ENCODE measurements around the gene UFM1. TPM values are rescaled to one million over a fixed set of nuclear protein-coding genes. Genes with fewer than 3 reads are reported as not detected.
"Not testable (repeated sequence)": the region's sequence is repeated elsewhere in the genome, so short reads cannot be mapped to it uniquely, and the experiment has no call there.

The UFM1 gene
- 31.6 and 63.7 TPM in 2 replicates for polyA plus RNA-seq (2011; rRNA removed)
- polyA minus RNA-seq (2011; rRNA and poly(A)+ RNA removed), result 32.5 and 38.5 TPM in 2 replicates

DNA sequence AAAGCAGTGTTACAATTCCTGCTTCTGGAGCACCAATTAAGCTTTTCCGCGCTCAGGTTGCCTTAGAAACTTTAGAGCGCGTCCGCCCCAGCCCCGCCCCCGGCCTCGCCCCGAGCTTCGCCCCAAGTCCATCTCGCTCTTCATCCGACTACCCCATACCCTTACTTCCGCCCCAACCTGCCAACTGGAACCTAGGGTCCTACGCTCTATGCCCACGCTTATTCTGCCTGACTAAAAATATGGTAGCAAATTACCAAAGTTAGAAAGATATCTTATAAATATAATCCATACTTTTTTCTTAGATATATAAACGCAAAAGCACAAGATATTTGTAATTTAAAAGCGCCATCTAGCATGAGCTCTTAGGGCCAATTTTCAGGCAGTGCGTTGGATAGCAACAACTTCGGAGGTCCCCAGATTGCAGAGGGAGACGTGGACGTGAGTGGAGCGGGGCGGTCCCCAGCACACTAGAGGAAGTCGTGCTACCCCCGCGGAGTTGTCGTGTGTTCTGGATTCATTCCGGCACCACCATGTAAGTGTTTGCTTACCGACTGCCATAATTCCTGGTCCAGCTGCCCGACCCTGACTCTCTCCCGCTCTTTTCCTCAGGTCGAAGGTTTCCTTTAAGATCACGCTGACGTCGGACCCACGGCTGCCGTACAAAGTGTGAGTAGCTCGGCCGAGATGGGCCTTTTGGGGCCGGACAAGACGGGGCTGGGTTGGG, at the start of gene UFM1:
UFM1 (plus strand) TSS at position 462 of the 724 bp plus-strand sequence; CDS start at position 531, 69 bp downstream.
- H3K27me3 ChIP-seq (ENCODE audit: control insufficient read depth, insufficient read depth, low read length), result no peaks in the 10 kb centered on the region
- H3K36me3 ChIP-seq (ENCODE audit: control insufficient read depth, insufficient read depth, low read length), result no peaks in the 10 kb centered on the region; the same call in none of the 2 replicates
- DNase-seq (ENCODE audit: low read depth), result peak; percentile 66
- no peak for TF ChIP-seq CTCF (IDR thresholded peaks at IDR 0.05; ENCODE audit: insufficient read depth, low read depth, low read length)
- H3K4me3 ChIP-seq (ENCODE audit: low read depth, low read length), result peak within 1 kb of the TSS; percentile 93
- POLR2A ChIA-PET, result interaction anchor here (0.5 to 0.8 kb wide), 3 partner anchors 23 to 49 kb away, joined by 3 to 4 read pairs (median 3); no protein-coding TSS in a partner anchor
- CTCF ChIA-PET, result interaction anchor here (0.7 to 1.2 kb wide), 4 partner anchors 13 to 480 kb away, joined by 3 to 5 read pairs (median 3); partner anchors contain the start of gene TRPC4

GRCh38 chr13:38301236-38301635, 48.4 kb upstream of the UFM1 start:
- no peaks in the 10 kb centered on the region for H3K36me3 ChIP-seq (ENCODE audit: control insufficient read depth, insufficient read depth, low read length)
- DNase-seq (ENCODE audit: low read depth), result no peak
- ChIA-PET CTCF (no interaction called here), POLR2A (no interaction called here)
- TF ChIP-seq CTCF (IDR thresholded peaks at IDR 0.05; ENCODE audit: insufficient read depth, low read depth, low read length), result no peak
- H3K4me3 ChIP-seq (ENCODE audit: low read depth, low read length), result no peak overlapping the region
- no peaks in the 10 kb centered on the region for H3K27me3 ChIP-seq (ENCODE audit: control insufficient read depth, insufficient read depth, low read length)

DNA sequence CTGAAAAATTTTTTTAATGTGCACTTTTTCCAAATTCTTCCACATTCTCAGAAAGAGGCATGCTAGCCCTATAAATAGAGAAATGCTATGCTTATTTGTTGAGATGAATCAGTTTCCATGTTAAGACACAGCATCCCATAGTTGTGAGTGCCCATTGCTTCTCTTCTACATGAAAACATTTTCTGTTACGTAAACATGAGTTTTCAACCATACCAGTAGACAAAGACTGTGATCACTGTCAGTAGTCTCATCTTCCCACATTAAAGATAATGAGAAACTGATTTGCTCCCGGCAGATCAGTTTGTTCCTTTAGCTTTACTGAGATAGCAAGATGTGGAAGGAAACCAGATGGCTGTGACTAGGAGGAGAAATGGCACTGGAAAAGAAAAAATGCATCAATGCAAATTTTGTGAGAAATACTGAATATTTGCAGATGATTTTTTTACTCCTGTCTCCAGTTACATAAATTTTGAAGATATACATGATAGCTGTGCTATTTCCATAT, 45.8 kb upstream of the UFM1 start:
- POLR2A ChIA-PET, result no interaction called here
- Histone ChIP-seq H3K4me3 (ENCODE audit: low read depth, low read length) (no peak overlapping the region), H3K27me3 (ENCODE audit: control insufficient read depth, insufficient read depth, low read length) (no peaks in the 10 kb centered on the region), H3K36me3 (ENCODE audit: control insufficient read depth, insufficient read depth, low read length) (no peaks in the 10 kb centered on the region)
- no peak for DNase-seq (ENCODE audit: low read depth)
- CTCF ChIA-PET, result no interaction called here
- TF ChIP-seq CTCF (IDR thresholded peaks at IDR 0.05; ENCODE audit: insufficient read depth, low read depth, low read length), result no peak

- H3K27me3 ChIP-seq (ENCODE audit: control insufficient read depth, insufficient read depth, low read length), result no peaks in the 10 kb centered on the region
- no peak overlapping the region for H3K4me3 ChIP-seq (ENCODE audit: low read depth, low read length)
- CTCF ChIA-PET, result no interaction called here
- no peaks in the 10 kb centered on the region for H3K36me3 ChIP-seq (ENCODE audit: control insufficient read depth, insufficient read depth, low read length)
- POLR2A ChIA-PET, result no interaction called here
- TF ChIP-seq CTCF (IDR thresholded peaks at IDR 0.05; ENCODE audit: insufficient read depth, low read depth, low read length), result no peak
- DNase-seq (ENCODE audit: low read depth), result peak; percentile 13
Measured at GRCh38 chr13:38308736-38309135, 40.9 kb upstream of the UFM1 start.

GRCh38 chr13:38309397-38309796, 40.3 kb upstream of the UFM1 start:
- DNase-seq (ENCODE audit: low read depth), result no peak
- ChIA-PET CTCF (no interaction called here), POLR2A (no interaction called here)
- Histone ChIP-seq H3K4me3 (ENCODE audit: low read depth, low read length) (no peak overlapping the region), H3K27me3 (ENCODE audit: control insufficient read depth, insufficient read depth, low read length) (no peaks in the 10 kb centered on the region), H3K36me3 (ENCODE audit: control insufficient read depth, insufficient read depth, low read length) (no peaks in the 10 kb centered on the region)
- no peak for TF ChIP-seq CTCF (IDR thresholded peaks at IDR 0.05; ENCODE audit: insufficient read depth, low read depth, low read length)

DNA sequence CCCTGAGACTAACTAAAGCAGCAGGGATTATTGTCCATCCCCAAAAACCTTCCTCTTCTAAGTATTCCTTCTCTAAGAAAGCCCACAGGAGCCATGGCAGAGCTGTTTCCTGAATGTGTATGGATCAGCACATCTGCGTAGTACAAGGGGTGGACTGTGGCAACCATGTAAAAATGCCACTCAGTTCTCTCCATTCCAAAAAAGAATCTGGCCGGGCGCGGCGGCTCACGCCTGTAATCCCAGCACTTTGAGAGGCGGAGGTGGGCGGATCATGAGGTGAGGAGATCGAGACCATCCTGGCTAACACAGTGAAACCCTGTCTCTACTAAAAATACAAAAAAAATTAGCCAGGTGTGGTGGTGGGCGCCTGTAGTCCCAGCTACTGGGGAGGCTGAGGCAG, 38.5 kb upstream of the UFM1 start:
- DNase-seq (ENCODE audit: low read depth); CTCF ChIA-PET; H3K27me3 ChIP-seq (ENCODE audit: control insufficient read depth, insufficient read depth, low read length); POLR2A ChIA-PET; H3K36me3 ChIP-seq (ENCODE audit: control insufficient read depth, insufficient read depth, low read length); H3K4me3 ChIP-seq (ENCODE audit: low read depth, low read length): not testable (repeated sequence)

Data from BJ (cell line).